ENCODE measurements around the gene DLEC1. TPM values are rescaled to one million over a fixed set of nuclear protein-coding genes. Genes with fewer than 3 reads are reported as not detected.
A peak's percentile ranks its signal among the peaks of the same experiment; 100 is the strongest.

DLEC1 gene
- total and polyA plus RNA-seq, 4 donors, result 0.25 to 0.69 (median 0.42) TPM

DNA sequence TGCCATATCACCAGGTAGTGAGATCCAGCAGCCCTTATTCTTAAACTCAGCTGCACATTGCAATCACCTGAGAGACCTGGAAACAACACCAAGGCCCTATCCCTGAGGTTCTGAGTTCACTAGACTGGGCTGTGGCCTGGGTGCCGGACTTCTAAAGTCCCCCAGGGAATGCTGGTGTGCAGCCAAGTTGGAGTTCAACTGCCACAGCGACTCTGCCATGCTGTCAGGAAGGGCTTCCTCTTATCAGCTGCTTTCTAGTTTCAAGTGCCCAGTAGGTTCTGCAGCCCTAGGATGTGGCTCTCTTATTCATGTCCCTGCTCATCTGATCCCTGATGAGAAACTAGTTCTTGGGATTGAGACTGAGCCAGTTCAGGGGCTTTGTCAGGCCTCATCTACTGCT is 50.2 kb downstream of the DLEC1 start:
- 41 to 47% methylated on average over 2 of the region's 2 CpGs for WGBS, 2 donors
- H3K27me3 ChIP-seq (ENCODE audit: control insufficient read depth in 1 of 2, insufficient read depth in 2 of 2, low read length in 1 of 2), result no peaks in the 10 kb centered on the region
- DNase-seq (no peak), ATAC-seq (ENCODE audit: low FRiP score) (no peak)
- no peaks in the 10 kb centered on the region for H3K36me3 ChIP-seq (ENCODE audit: control insufficient read depth in 1 of 2, insufficient read depth in 2 of 2, low read length in 1 of 2)
- H3K4me1 ChIP-seq (ENCODE audit: control insufficient read depth in 1 of 2, insufficient read depth in 2 of 2, low read length in 2 of 2), result no peaks in the 10 kb centered on the region
- H3K9me3 ChIP-seq (ENCODE audit: control insufficient read depth, low read length), result no peaks in the 10 kb centered on the region
- H3K27ac ChIP-seq (ENCODE audit: low read depth in 1 of 2, low read length in 2 of 2), result no peak overlapping the region
- H3K4me3 ChIP-seq (ENCODE audit: low read length in 2 of 2), result no peak overlapping the region
- intact Hi-C loops (cut with DNase I), result no loop called here

DNA sequence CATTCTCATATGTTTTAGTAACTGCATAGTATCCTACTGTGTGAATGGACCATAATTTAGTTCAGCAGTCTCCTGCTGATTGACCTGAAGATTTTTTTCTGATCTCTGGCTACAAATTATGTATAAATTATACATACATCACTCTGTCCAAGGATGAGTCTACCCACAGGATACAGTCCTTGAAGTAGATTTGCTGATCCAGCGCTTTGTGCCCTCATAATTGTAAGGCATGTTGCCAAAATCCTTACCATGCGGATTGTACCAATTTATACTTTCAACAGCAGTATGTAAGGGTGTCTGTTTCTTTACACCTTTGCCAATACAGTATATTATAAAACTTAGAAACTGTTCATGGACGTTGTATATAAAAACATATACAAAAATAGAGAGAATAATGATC is 51.4 kb downstream of the DLEC1 start:
- ATAC-seq (ENCODE audit: low FRiP score) (no peak), DNase-seq (no peak)
- no peaks in the 10 kb centered on the region for H3K36me3 ChIP-seq (ENCODE audit: control insufficient read depth in 1 of 2, insufficient read depth in 2 of 2, low read length in 1 of 2)
- intact Hi-C loops (cut with DNase I), result no loop called here
- H3K27me3 ChIP-seq (ENCODE audit: control insufficient read depth in 1 of 2, insufficient read depth in 2 of 2, low read length in 1 of 2), result no peaks in the 10 kb centered on the region
- no peaks in the 10 kb centered on the region for H3K9me3 ChIP-seq (ENCODE audit: control insufficient read depth, low read length)
- H3K4me3 ChIP-seq (ENCODE audit: low read length in 2 of 2), result no peak overlapping the region
- H3K27ac ChIP-seq (ENCODE audit: low read depth in 1 of 2, low read length in 2 of 2), result no peak overlapping the region
- 84 to 91% methylated on average over 3 of the region's 3 CpGs for WGBS, 2 donors
- H3K4me1 ChIP-seq (ENCODE audit: control insufficient read depth in 1 of 2, insufficient read depth in 2 of 2, low read length in 2 of 2), result no peaks in the 10 kb centered on the region

- Histone ChIP-seq H3K4me1 (ENCODE audit: control insufficient read depth in 1 of 2, insufficient read depth in 2 of 2, low read length in 2 of 2) (no peaks in the 10 kb centered on the region), H3K36me3 (ENCODE audit: control insufficient read depth in 1 of 2, insufficient read depth in 2 of 2, low read length in 1 of 2) (no peaks in the 10 kb centered on the region), H3K9me3 (ENCODE audit: control insufficient read depth, low read length) (no peaks in the 10 kb centered on the region), H3K4me3 (ENCODE audit: low read length in 2 of 2) (no peak overlapping the region), H3K27me3 (ENCODE audit: control insufficient read depth in 1 of 2, insufficient read depth in 2 of 2, low read length in 1 of 2) (no peaks in the 10 kb centered on the region), H3K27ac (ENCODE audit: low read depth in 1 of 2, low read length in 2 of 2) (no peak overlapping the region)
- ATAC-seq (ENCODE audit: low FRiP score) (no peak), DNase-seq (peak in 1 of 2 donors; percentile 63)
- 89 to 91% methylated on average over 3 of the region's 3 CpGs for WGBS, 2 donors
- intact Hi-C loops (cut with DNase I), result no loop called here
Observed at GRCh38 chr3:38094999-38095398, 56.0 kb downstream of the DLEC1 start.

- Histone ChIP-seq H3K4me1 (ENCODE audit: control insufficient read depth in 1 of 2, insufficient read depth in 2 of 2, low read length in 2 of 2) (no peaks in the 10 kb centered on the region), H3K27ac (ENCODE audit: low read depth in 1 of 2, low read length in 2 of 2) (no peak overlapping the region), H3K4me3 (ENCODE audit: low read length in 2 of 2) (no peak overlapping the region), H3K9me3 (ENCODE audit: control insufficient read depth, low read length) (no peaks in the 10 kb centered on the region), H3K27me3 (ENCODE audit: control insufficient read depth in 1 of 2, insufficient read depth in 2 of 2, low read length in 1 of 2) (no peaks in the 10 kb centered on the region), H3K36me3 (ENCODE audit: control insufficient read depth in 1 of 2, insufficient read depth in 2 of 2, low read length in 1 of 2) (no peaks in the 10 kb centered on the region)
- ATAC-seq (ENCODE audit: low FRiP score) (no peak), DNase-seq (peak in 1 of 2 donors; percentile 59)
- intact Hi-C loops (cut with DNase I), result no loop called here
- 83% methylated on average over 6 of the region's 6 CpGs for WGBS, 2 donors
Observed at GRCh38 chr3:38095669-38096483, 56.9 kb downstream of the DLEC1 start.

- WGBS, 2 donors, result 78 to 79% methylated on average over 19 of the region's 19 CpGs
Observed at GRCh38 chr3:38097446-38098375, 58.7 kb downstream of the DLEC1 start.

GRCh38 chr3:38098376-38098723 is 59.3 kb downstream of the DLEC1 start:
- Histone ChIP-seq H3K27me3 (ENCODE audit: control insufficient read depth in 1 of 2, insufficient read depth in 2 of 2, low read length in 1 of 2) (no peaks in the 10 kb centered on the region), H3K27ac (ENCODE audit: low read depth in 1 of 2, low read length in 2 of 2) (no peak overlapping the region), H3K36me3 (ENCODE audit: control insufficient read depth in 1 of 2, insufficient read depth in 2 of 2, low read length in 1 of 2) (no peaks in the 10 kb centered on the region), H3K4me1 (ENCODE audit: control insufficient read depth in 1 of 2, insufficient read depth in 2 of 2, low read length in 2 of 2) (no peaks in the 10 kb centered on the region), H3K4me3 (ENCODE audit: low read length in 2 of 2) (no peak overlapping the region), H3K9me3 (ENCODE audit: control insufficient read depth, low read length) (no peaks in the 10 kb centered on the region)
- ATAC-seq (ENCODE audit: low FRiP score) (no peak), DNase-seq (no peak)
- 88% methylated on average over 9 of the region's 9 CpGs for WGBS, 2 donors
- intact Hi-C loops (cut with DNase I), result no loop called here

More at GRCh38 chr3:38097446-38098375, 58.7 kb downstream of the DLEC1 start:
- Histone ChIP-seq H3K27ac (ENCODE audit: low read depth in 1 of 2, low read length in 2 of 2) (no peak overlapping the region), H3K9me3 (ENCODE audit: control insufficient read depth, low read length) (no peaks in the 10 kb centered on the region), H3K27me3 (ENCODE audit: control insufficient read depth in 1 of 2, insufficient read depth in 2 of 2, low read length in 1 of 2) (no peaks in the 10 kb centered on the region), H3K4me1 (ENCODE audit: control insufficient read depth in 1 of 2, insufficient read depth in 2 of 2, low read length in 2 of 2) (no peaks in the 10 kb centered on the region), H3K4me3 (ENCODE audit: low read length in 2 of 2) (no peak overlapping the region), H3K36me3 (ENCODE audit: control insufficient read depth in 1 of 2, insufficient read depth in 2 of 2, low read length in 1 of 2) (no peaks in the 10 kb centered on the region)
- ATAC-seq (ENCODE audit: low FRiP score) (no peak), DNase-seq (no peak)
- intact Hi-C loops (cut with DNase I), result no loop called here

DNA sequence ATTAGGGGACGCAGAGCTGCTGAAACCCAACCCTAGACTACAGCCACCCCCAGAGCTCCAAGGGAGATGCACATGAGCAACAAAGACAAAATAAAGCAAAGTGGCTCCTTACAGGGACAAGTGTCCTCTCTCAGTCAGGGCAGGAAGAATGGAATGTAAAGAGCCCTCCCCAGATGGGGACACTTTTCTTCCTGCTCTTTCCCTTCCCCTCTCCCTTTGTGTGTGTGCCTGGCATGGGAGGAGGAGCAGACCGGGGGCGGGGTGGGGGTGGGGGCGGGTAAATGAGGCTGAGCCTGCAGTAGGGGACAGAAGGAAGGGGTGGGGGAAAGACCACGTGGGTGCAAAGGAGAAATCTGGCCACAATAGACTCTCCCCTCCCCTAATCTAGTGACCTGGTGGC is 60.5 kb downstream of the DLEC1 start:
- intact Hi-C loops (cut with DNase I), result no loop called here
- ATAC-seq (ENCODE audit: low FRiP score) (no peak), DNase-seq (no peak)
- H3K36me3 ChIP-seq (ENCODE audit: control insufficient read depth in 1 of 2, insufficient read depth in 2 of 2, low read length in 1 of 2), result no peaks in the 10 kb centered on the region
- no peaks in the 10 kb centered on the region for H3K27me3 ChIP-seq (ENCODE audit: control insufficient read depth in 1 of 2, insufficient read depth in 2 of 2, low read length in 1 of 2)
- H3K9me3 ChIP-seq (ENCODE audit: control insufficient read depth, low read length), result no peaks in the 10 kb centered on the region
- H3K4me3 ChIP-seq (ENCODE audit: low read length in 2 of 2), result no peak overlapping the region
- H3K27ac ChIP-seq (ENCODE audit: low read depth in 1 of 2, low read length in 2 of 2), result no peak overlapping the region
- 24% methylated on average over 4 to 5 of the region's 5 CpGs for WGBS, 2 donors
- H3K4me1 ChIP-seq (ENCODE audit: control insufficient read depth in 1 of 2, insufficient read depth in 2 of 2, low read length in 2 of 2), result no peaks in the 10 kb centered on the region

- DNase-seq (no peak), ATAC-seq (ENCODE audit: low FRiP score) (no peak)
- H3K27ac ChIP-seq (ENCODE audit: low read depth in 1 of 2, low read length in 2 of 2), result no peak overlapping the region
- H3K36me3 ChIP-seq (ENCODE audit: control insufficient read depth in 1 of 2, insufficient read depth in 2 of 2, low read length in 1 of 2), result no peaks in the 10 kb centered on the region
- H3K4me1 ChIP-seq (ENCODE audit: control insufficient read depth in 1 of 2, insufficient read depth in 2 of 2, low read length in 2 of 2), result no peaks in the 10 kb centered on the region
- WGBS, 2 donors, result 76 to 87% methylated on average over 3 of the region's 3 CpGs
- no peak overlapping the region for H3K4me3 ChIP-seq (ENCODE audit: low read length in 2 of 2)
- intact Hi-C loops (cut with DNase I), result no loop called here
- H3K27me3 ChIP-seq (ENCODE audit: control insufficient read depth in 1 of 2, insufficient read depth in 2 of 2, low read length in 1 of 2), result no peaks in the 10 kb centered on the region
- H3K9me3 ChIP-seq (ENCODE audit: control insufficient read depth, low read length), result no peaks in the 10 kb centered on the region
Observed at GRCh38 chr3:38100498-38100897, 61.5 kb downstream of the DLEC1 start.

Data from aorta (tissue), 5 donors.